Measurements from ENCODE around the gene ZNF483.

DNA sequence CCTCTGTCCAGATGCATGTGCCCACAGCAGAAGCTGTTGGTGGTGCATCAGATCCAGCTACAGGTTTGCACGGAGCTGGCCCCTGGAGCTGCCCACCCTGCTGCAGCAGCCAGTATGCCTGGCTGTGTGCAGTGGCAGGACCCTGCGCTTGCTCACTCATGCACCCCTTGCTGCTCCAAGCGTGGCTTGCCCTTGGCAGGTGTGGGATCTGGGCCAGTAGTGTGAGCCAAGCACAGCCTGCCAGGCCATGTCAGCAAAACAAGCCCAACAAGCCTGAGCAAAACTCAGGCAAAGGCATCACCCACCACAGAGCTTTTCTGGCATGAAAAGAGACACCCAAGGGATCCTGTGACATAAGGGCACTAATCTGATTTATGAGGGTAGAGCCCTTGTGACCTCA lies 22.5 kb upstream of the ZNF483 start:
- TF ChIP-seq TCF7L2 (IDR thresholded peaks at IDR 0.05; ENCODE audit: low read depth, low read length): no peak
- TF ChIP-seq, protein P1, sequence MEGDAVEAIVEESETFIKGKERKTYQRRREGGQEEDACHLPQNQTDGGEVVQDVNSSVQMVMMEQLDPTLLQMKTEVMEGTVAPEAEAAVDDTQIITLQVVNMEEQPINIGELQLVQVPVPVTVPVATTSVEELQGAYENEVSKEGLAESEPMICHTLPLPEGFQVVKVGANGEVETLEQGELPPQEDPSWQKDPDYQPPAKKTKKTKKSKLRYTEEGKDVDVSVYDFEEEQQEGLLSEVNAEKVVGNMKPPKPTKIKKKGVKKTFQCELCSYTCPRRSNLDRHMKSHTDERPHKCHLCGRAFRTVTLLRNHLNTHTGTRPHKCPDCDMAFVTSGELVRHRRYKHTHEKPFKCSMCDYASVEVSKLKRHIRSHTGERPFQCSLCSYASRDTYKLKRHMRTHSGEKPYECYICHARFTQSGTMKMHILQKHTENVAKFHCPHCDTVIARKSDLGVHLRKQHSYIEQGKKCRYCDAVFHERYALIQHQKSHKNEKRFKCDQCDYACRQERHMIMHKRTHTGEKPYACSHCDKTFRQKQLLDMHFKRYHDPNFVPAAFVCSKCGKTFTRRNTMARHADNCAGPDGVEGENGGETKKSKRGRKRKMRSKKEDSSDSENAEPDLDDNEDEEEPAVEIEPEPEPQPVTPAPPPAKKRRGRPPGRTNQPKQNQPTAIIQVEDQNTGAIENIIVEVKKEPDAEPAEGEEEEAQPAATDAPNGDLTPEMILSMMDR (IDR thresholded peaks at IDR 0.05): no peak
- TF ChIP-seq, protein P2, sequence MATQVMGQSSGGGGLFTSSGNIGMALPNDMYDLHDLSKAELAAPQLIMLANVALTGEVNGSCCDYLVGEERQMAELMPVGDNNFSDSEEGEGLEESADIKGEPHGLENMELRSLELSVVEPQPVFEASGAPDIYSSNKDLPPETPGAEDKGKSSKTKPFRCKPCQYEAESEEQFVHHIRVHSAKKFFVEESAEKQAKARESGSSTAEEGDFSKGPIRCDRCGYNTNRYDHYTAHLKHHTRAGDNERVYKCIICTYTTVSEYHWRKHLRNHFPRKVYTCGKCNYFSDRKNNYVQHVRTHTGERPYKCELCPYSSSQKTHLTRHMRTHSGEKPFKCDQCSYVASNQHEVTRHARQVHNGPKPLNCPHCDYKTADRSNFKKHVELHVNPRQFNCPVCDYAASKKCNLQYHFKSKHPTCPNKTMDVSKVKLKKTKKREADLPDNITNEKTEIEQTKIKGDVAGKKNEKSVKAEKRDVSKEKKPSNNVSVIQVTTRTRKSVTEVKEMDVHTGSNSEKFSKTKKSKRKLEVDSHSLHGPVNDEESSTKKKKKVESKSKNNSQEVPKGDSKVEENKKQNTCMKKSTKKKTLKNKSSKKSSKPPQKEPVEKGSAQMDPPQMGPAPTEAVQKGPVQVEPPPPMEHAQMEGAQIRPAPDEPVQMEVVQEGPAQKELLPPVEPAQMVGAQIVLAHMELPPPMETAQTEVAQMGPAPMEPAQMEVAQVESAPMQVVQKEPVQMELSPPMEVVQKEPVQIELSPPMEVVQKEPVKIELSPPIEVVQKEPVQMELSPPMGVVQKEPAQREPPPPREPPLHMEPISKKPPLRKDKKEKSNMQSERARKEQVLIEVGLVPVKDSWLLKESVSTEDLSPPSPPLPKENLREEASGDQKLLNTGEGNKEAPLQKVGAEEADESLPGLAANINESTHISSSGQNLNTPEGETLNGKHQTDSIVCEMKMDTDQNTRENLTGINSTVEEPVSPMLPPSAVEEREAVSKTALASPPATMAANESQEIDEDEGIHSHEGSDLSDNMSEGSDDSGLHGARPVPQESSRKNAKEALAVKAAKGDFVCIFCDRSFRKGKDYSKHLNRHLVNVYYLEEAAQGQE (IDR thresholded peaks at IDR 0.05; ENCODE audit: insufficient read depth in 1 of 2, low read depth in 2 of 2, low read length in 1 of 2): no peak
